K562 (cell line): ENCODE data around the gene KLF2. TPM values are rescaled to one million over a fixed set of nuclear protein-coding genes. Genes with fewer than 3 reads are reported as not detected.

ENCODE experiments used
- ATAC-seq: fragments of 200-7000 bp; cut with Tn5 transposase; 3 replicates; pipeline ENCODE4 v1.9.1; 2020; ENCODE audit warnings: moderate library complexity
- BruUV-seq: library from RNA; stranded (reverse); fragments of 400-500 nt; replicated peaks from 2 replicates; lab custom pipeline; 2021; lab: Mats Ljungman, UMichigan
- CTCF ChIA-PET: fragments of 300-600 bp; formaldehyde crosslinking; extraction: SDS; loops from one replicate; lab custom pipeline; 2021; ENCODE audit warnings: low intra/inter-chr PET ratio; lab: Yijun Ruan, JAX
- POLR2A ChIA-PET: fragments of 300-600, 350-650 bp; sonication (Branson Sonifier 250); formaldehyde crosslinking; extraction: SDS; loops from one replicate; lab custom pipeline; 2021; ENCODE audit warnings: antibody characterized with exemption, inconsistent platforms; lab: Yijun Ruan, JAX
- DNase-seq, 4 experiments: peaks; one replicate each; pipeline versions ENCODE4 v3.0.0 to v3.0.0-alpha.2; 2011 to 2018; ENCODE audit warnings: low spot score in 3 of 4, mixed read lengths in 3 of 4; ENCODE audit errors: extremely low read depth in 1 of 4
- FAIRE-seq: peaks from 2 replicates; lab custom pipeline; 2011; peaks lifted over from hg19 to GRCh38; lab: Jason Lieb, UNC
- H2AFZ ChIP-seq: 2 replicates; pipeline ENCODE4 v1.6.0; 2011; ENCODE audit warnings: low read depth, low read length, control low read depth, inconsistent platforms
- H3K27ac ChIP-seq: fragments of 200-600 bp; 3 replicates; pipeline ENCODE4 v1.8.0; 2011; ENCODE audit warnings: low read depth, mild to moderate bottlenecking, control low read depth, inconsistent platforms, low read length, moderate library complexity, mixed read lengths; ENCODE audit errors: extremely low read depth
- H3K27me3 ChIP-seq, 2 experiments: fragments of 300-600 bp in 1 of 2; 2 replicates in 1 of 2; 3 replicates in 1 of 2; pipeline versions ENCODE4 v1.6.0 to v1.8.0; 2011; ENCODE audit warnings: inconsistent platforms in 2 of 2, low read length in 2 of 2, mild to moderate bottlenecking in 1 of 2, mixed read lengths in 1 of 2, moderate library complexity in 1 of 2; ENCODE audit not compliant: control insufficient read depth in 2 of 2, insufficient read depth in 2 of 2
- H3K36me3 ChIP-seq: fragments of 300-600 bp; 3 replicates; pipeline ENCODE4 v1.8.0; 2011; ENCODE audit warnings: mild to moderate bottlenecking, low read length, inconsistent platforms; ENCODE audit not compliant: control insufficient read depth, insufficient read depth
- H3K4me1 ChIP-seq, 2 experiments: fragments of 200-600 bp in 1 of 2; replicated peaks in 1 of 2; 2 replicates in 1 of 2; 3 replicates in 1 of 2; pipeline versions ENCODE4 v1.5.1 to v1.8.0; 2011; ENCODE audit warnings: inconsistent platforms in 2 of 2, low read length in 2 of 2, mild to moderate bottlenecking in 1 of 2, mixed read lengths in 1 of 2, moderate library complexity in 1 of 2; ENCODE audit not compliant: control insufficient read depth in 2 of 2, insufficient read depth in 2 of 2
- H3K4me2 ChIP-seq: 2 replicates; pipeline ENCODE4 v1.6.1; 2011; ENCODE audit warnings: low read length, control low read depth, inconsistent platforms, mixed read lengths; ENCODE audit not compliant: insufficient read depth
- H3K4me3 ChIP-seq: fragments of 200-600 bp; sonication (generic), shearing (Covaris generic); 2 replicates; pipeline ENCODE4 v1.5.1; 2016; ENCODE audit warnings: control low read depth, inconsistent platforms
- H3K79me2 ChIP-seq: fragments of 200-600 bp; 3 replicates; pipeline ENCODE4 v1.8.0; 2011; ENCODE audit warnings: low read length, inconsistent platforms; ENCODE audit not compliant: control insufficient read depth, insufficient read depth
- H3K9ac ChIP-seq, 2 experiments: 2 replicates each; pipeline versions ENCODE4 v1.6.0 to v1.6.1; 2011; ENCODE audit warnings: low read depth in 2 of 2, low read length in 2 of 2, control low read depth in 1 of 2, inconsistent platforms in 1 of 2, mild to moderate bottlenecking in 1 of 2, mixed read lengths in 1 of 2; ENCODE audit not compliant: insufficient read depth in 1 of 2
- H3K9me1 ChIP-seq: one replicate; pipeline ENCODE4 v1.6.0; 2011; ENCODE audit warnings: inconsistent platforms, mild to moderate bottlenecking, low read length, moderate library complexity; ENCODE audit not compliant: control insufficient read depth, insufficient read depth
- H3K9me3 ChIP-seq: replicated peaks from 2 replicates; pipeline ENCODE4 v1.5.1; 2011; ENCODE audit warnings: low read depth, low read length, inconsistent platforms; ENCODE audit not compliant: control insufficient read depth, insufficient read depth
- H4K20me1 ChIP-seq: replicated peaks from 2 replicates; pipeline ENCODE4 v1.6.1; 2011; ENCODE audit warnings: low read length, inconsistent platforms, mixed read lengths; ENCODE audit not compliant: control insufficient read depth, insufficient read depth
- CREM ChIP-seq: IDR thresholded peaks from 2 replicates; pipeline ENCODE4 v1.6.1; 2014; ENCODE audit warnings: antibody characterized with exemption, low read depth
- ETS2 ChIP-seq: IDR thresholded peaks from 2 replicates; pipeline ENCODE4 v1.6.1; 2016; ENCODE audit warnings: borderline replicate concordance, missing genetic modification characterization, mild to moderate bottlenecking, moderate library complexity, missing compliant biosample characterization; ENCODE audit not compliant: poor library complexity, severe bottlenecking
- FOXA3 ChIP-seq, 2 experiments: fragments of 450-650 bp in 1 of 2; sonication (generic) in 1 of 2; formaldehyde crosslinking; IDR thresholded peaks in 1 of 2; conservative IDR thresholded peaks in 1 of 2; 2 replicates each; pipeline versions ENCODE4 v1.4.0 to v1.8.0; 2020 to 2022; ENCODE audit warnings: mild to moderate bottlenecking in 2 of 2, missing genetic modification reagents in 1 of 2
- PHB2 ChIP-seq: fragments of 450-650 bp; IDR thresholded peaks from 2 replicates; pipeline ENCODE4 v1.6.1; 2017; ENCODE audit warnings: low read depth
- RBM25 ChIP-seq: fragments of 200-400 bp; formaldehyde crosslinking; IDR thresholded peaks from 2 replicates; pipeline ENCODE4 v1.6.1; 2018; ENCODE audit warnings: low read length, low read depth, moderate library complexity; ENCODE audit not compliant: severe bottlenecking
- SOX6 ChIP-seq: fragments of 450-650 bp; IDR thresholded peaks from 2 replicates; pipeline ENCODE4 v1.6.1; 2014; ENCODE audit warnings: mild to moderate bottlenecking
- VEZF1 ChIP-seq: fragments of 200-800 bp; sonication (Bioruptor generic); IDR thresholded peaks from 2 replicates; pipeline ENCODE4 v1.6.1; 2017; ENCODE audit warnings: missing genetic modification characterization, missing compliant biosample characterization
- ZFP36 ChIP-seq: fragments of 150-350 bp; IDR thresholded peaks from 2 replicates; pipeline ENCODE4 v1.6.1; 2018; ENCODE audit warnings: low read length, low read depth; ENCODE audit not compliant: partially characterized antibody
- ZNF134 ChIP-seq: fragments of 250-450 bp; sonication (Bioruptor Pico); conservative IDR thresholded peaks from 2 replicates; pipeline ENCODE4 v1.4.0; 2020
- ZNF586 ChIP-seq: fragments of 450-650 bp; formaldehyde crosslinking; conservative IDR thresholded peaks from 2 replicates; pipeline ENCODE4 v1.4.0; 2020; ENCODE audit warnings: mild to moderate bottlenecking, moderate library complexity
- WGBS: fragments of 100-300 bp; shearing (Covaris generic); methylation state at CpG from one replicate; pipeline ENCODE4 v1.1.6; 2016; ENCODE audit warnings: low coverage, mixed read lengths; ENCODE audit not compliant: insufficient coverage; ENCODE audit errors: missing lambda C conversion rate; 5-methylcytosine and 5-hydroxymethylcytosine counted together
- in situ Hi-C: fragments of 300-500 bp; cut with MboI; formaldehyde crosslinking; loops from 4 replicates; pipeline ENCODE4 v1.15.0; 2018; ENCODE audit warnings: inconsistent platforms, mixed read lengths
- intact Hi-C: fragments of 100-400 bp; cut with micrococcal nuclease; formaldehyde crosslinking; loops from 2 replicates; pipeline ENCODE4 v1.14.2; 2022
- polyA plus RNA-seq, 8 experiments: library from polyadenylated mRNA; depleted of rRNA in 4 of 8; stranded (reverse) in 5 of 8; unstranded in 3 of 8; fragments of >200 nt; fragmentation: Nextera tagmentation in 2 of 8; fragmentation: Illumina TruSeq in 1 of 8; extraction: Ambion mirVana in 2 of 8; extraction: Trizol in 1 of 8; gene quantifications; 2 replicates each; pipeline versions ENCODE4 v1.2.1 to v1.2.3, GENCODE V29; 2011 to 2014; ENCODE audit warnings: inconsistent platforms in 1 of 8, missing spikeins in 1 of 8
- total RNA-seq, 7 experiments: library from RNA; depleted of rRNA in 6 of 7; stranded (reverse); fragments of >200 nt in 6 of 7; fragmentation: Illumina TruSeq in 2 of 7; extraction: Trizol in 2 of 7; gene quantifications; 2 replicates each; pipeline versions ENCODE4 v1.2.1 to v1.2.3, GENCODE V29; 2011 to 2021; ENCODE audit warnings: low replicate concordance in 1 of 7

KLF2 gene
- total and polyA plus RNA-seq, 9 of the 15 experiments (the other 6 are each of a cell fraction or from before 2014, with no cell fraction given) = 0.07 to 0.71 TPM; not detected in 7

GRCh38 chr19:16297575-16298178 is 26.9 kb upstream of the KLF2 start:
- DNase-seq = no peak
- ATAC-seq = no peak
- Histone ChIP-seq H3K4me2 (no peak overlapping the region), H3K9me1 (no peaks in the 10 kb centered on the region), H3K4me3 (no peak overlapping the region), H3K79me2 (no peaks in the 10 kb centered on the region), H4K20me1 (no peaks in the 10 kb centered on the region; the same call in 1 of the 2 replicates), H2AFZ (no peak overlapping the region), H3K9ac (no peak overlapping the region), H3K36me3 (no peaks in the 10 kb centered on the region), H3K4me1 (peaks cover 2 to 12% of the 10 kb centered on the region in 2 experiments; a peak in 2 of 5 replicates), H3K9me3 (no peaks in the 10 kb centered on the region), H3K27me3 (peaks cover 7 to 19% of the 10 kb centered on the region in 2 experiments; a peak in 4 of 5 replicates), H3K27ac (no peak overlapping the region)
- 18% methylated on average over 8 of the region's 9 CpGs for WGBS
- ChIA-PET CTCF (no interaction called here), POLR2A (interaction anchor here (1.0 kb wide), 1 partner anchor 8 kb away, joined by 3 read pairs; no protein-coding TSS in a partner anchor)
- intact Hi-C loops (no loop called here), in situ Hi-C loops (no loop called here)
- BruUV-seq = no TSS peak
- FAIRE-seq = no peak
- TF ChIP-seq ZNF586 (no peak), ZFP36 (no peak), RBM25 (peak; percentile 78), CREM (no peak), PHB2 (no peak), FOXA3 (CRISPR knock-in tag; conservative IDR thresholded peaks at IDR 0.05 in 1 of 2, IDR thresholded peaks at IDR 0.05 in 1 of 2) (no peak), SOX6 (no peak), VEZF1 (CRISPR knock-in tag) (no peak), ETS2 (tag) (no peak), ZNF134 (CRISPR knock-in tag) (peak; percentile 99)
